Lung (tissue), 12 donors: ENCODE data around the gene JMJD1C. TPM values are rescaled to one million over a fixed set of nuclear protein-coding genes. Genes with fewer than 3 reads are reported as not detected.

Source experiments
- ATAC-seq: fragments of 200-7000 bp; cut with Tn5 transposase; one replicate; pipeline ENCODE4 v1.9.1; 2020; ENCODE audit warnings: moderate number of reproducible peaks; ENCODE audit not compliant: insufficient read depth, low FRiP score
- DNase-seq, 3 donors: peaks; one replicate each; pipeline ENCODE4 v3.0.0-alpha.2; 2013 to 2017
- H3K27ac ChIP-seq, 2 donors: one replicate each; pipeline ENCODE4 v1.5.1; 2013; ENCODE audit warnings: mild to moderate bottlenecking in 2 of 2, moderate library complexity in 2 of 2, control low read depth in 1 of 2, inconsistent platforms in 1 of 2, low read depth in 1 of 2, low read length in 1 of 2
- H3K27me3 ChIP-seq, 3 donors: one replicate each; pipeline ENCODE4 v1.5.1; 2013; ENCODE audit warnings: low read length in 2 of 3; ENCODE audit not compliant: control insufficient read depth in 3 of 3, insufficient read depth in 3 of 3
- H3K36me3 ChIP-seq, 4 donors: one replicate each; pipeline ENCODE4 v1.5.1; 2013; ENCODE audit warnings: low read length in 4 of 4, mild to moderate bottlenecking in 1 of 4, moderate library complexity in 1 of 4; ENCODE audit not compliant: control insufficient read depth in 4 of 4, insufficient read depth in 4 of 4
- H3K4me1 ChIP-seq, 5 donors: one replicate each; pipeline ENCODE4 v1.5.1; 2013; ENCODE audit warnings: low read length in 5 of 5, mild to moderate bottlenecking in 2 of 5, moderate library complexity in 1 of 5; ENCODE audit not compliant: control insufficient read depth in 5 of 5, insufficient read depth in 5 of 5
- H3K4me3 ChIP-seq: one replicate; pipeline ENCODE4 v1.5.1; 2013; ENCODE audit warnings: mild to moderate bottlenecking, control low read depth, moderate library complexity
- H3K9ac ChIP-seq, 2 donors: one replicate each; pipeline ENCODE4 v1.5.1; 2013; ENCODE audit warnings: low read length in 2 of 2, control low read depth in 1 of 2; ENCODE audit not compliant: insufficient read depth in 1 of 2
- H3K9me3 ChIP-seq, 4 donors: one replicate each; pipeline ENCODE4 v1.5.1; 2013; ENCODE audit warnings: low read length in 3 of 4, mild to moderate bottlenecking in 1 of 4, moderate library complexity in 1 of 4; ENCODE audit not compliant: control insufficient read depth in 4 of 4, insufficient read depth in 3 of 4
- CTCF ChIP-seq: IDR thresholded peaks from 2 replicates; pipeline ENCODE4 v1.5.1; 2012; ENCODE audit warnings: mild to moderate bottlenecking; ENCODE audit errors: control extremely low read depth, extremely low read depth
- WGBS, 2 donors: extraction: QIAGEN DNeasy Blood & Tissue Kit; methylation state at CpG; one replicate each; pipeline ENCODE4 v1.1.7; 2013; 5-methylcytosine and 5-hydroxymethylcytosine counted together
- polyA plus RNA-seq, 2 donors: library from polyadenylated mRNA; stranded (reverse); fragments of 200-250 nt; gene quantifications; one replicate each; pipeline ENCODE4 v1.2.1, GENCODE V29; 2013
- total RNA-seq, 2 donors: library from RNA; depleted of rRNA in 1 of 2; stranded (reverse); fragments of >200 nt in 1 of 2; gene quantifications; one replicate each; pipeline ENCODE4 v1.2.1, GENCODE V29; 2014 to 2021
- donor health status: control.
- donor health status: control.
- donor health status: Bipolar disorder and iron deficiency.
- donor health status: healthy.
- donor health status: DM: yes; HTN: yes; CAD: no.

Gene JMJD1C
- total and polyA plus RNA-seq, 4 donors = 30.5 to 233 (median 71.2) TPM

GRCh38 chr10:63260860-63261251, 204.9 kb downstream of the JMJD1C start:
- TF ChIP-seq CTCF = no peak
- no peaks in the 10 kb centered on the region for H3K27me3 ChIP-seq
- peak overlapping the region in 1 of 2 donors; percentile 40 for H3K27ac ChIP-seq
- no peak overlapping the region for H3K9ac ChIP-seq
- WGBS, 2 donors = 25 to 46% methylated on average over 3 of the region's 3 CpGs
- ATAC-seq = peak; percentile 64
- no peak for DNase-seq
- H3K9me3 ChIP-seq = no peaks in the 10 kb centered on the region
- peaks cover 4 to 50% (median 20%) of the 10 kb centered on the region in 5 donors for H3K4me1 ChIP-seq
- H3K36me3 ChIP-seq = peaks cover 0 to 3% (median under 1%) of the 10 kb centered on the region in 4 donors
- no peak overlapping the region for H3K4me3 ChIP-seq

- H3K9ac ChIP-seq = no peak overlapping the region
- DNase-seq (no peak), ATAC-seq (no peak)
- no peaks in the 10 kb centered on the region for H3K27me3 ChIP-seq
- H3K4me3 ChIP-seq = no peak overlapping the region
- TF ChIP-seq CTCF = no peak
- H3K9me3 ChIP-seq = no peaks in the 10 kb centered on the region
- no peak overlapping the region for H3K27ac ChIP-seq
- H3K36me3 ChIP-seq = peaks cover 0 to 3% (median under 1%) of the 10 kb centered on the region in 4 donors
- H3K4me1 ChIP-seq = peaks cover 4 to 53% (median 20%) of the 10 kb centered on the region in 5 donors
- WGBS, 2 donors = 83 to 92% methylated on average over 17 of the region's 17 CpGs
Measured at GRCh38 chr10:63260103-63260859, 205.5 kb downstream of the JMJD1C start.

- TF ChIP-seq CTCF = no peak
- Histone ChIP-seq H3K27ac (no peak overlapping the region), H3K4me3 (no peak overlapping the region), H3K36me3 (peaks cover 0 to 3% (median under 1%) of the 10 kb centered on the region in 4 donors), H3K9ac (no peak overlapping the region), H3K4me1 (peaks cover 8 to 47% (median 20%) of the 10 kb centered on the region in 5 donors), H3K27me3 (no peaks in the 10 kb centered on the region), H3K9me3 (no peaks in the 10 kb centered on the region)
- DNase-seq (no peak), ATAC-seq (no peak)
- WGBS, 2 donors = 44 to 45% methylated on average over 2 of the region's 2 CpGs
Measured at GRCh38 chr10:63258920-63259678, 206.7 kb downstream of the JMJD1C start.
